Measurements from ENCODE around the gene KAT5.
"Not testable (repeated sequence)": the region's sequence is repeated elsewhere in the genome, so short reads cannot be mapped to it uniquely, and the experiment has no call there.

The KAT5 gene

GRCh38 chr11:65762169-65762568, 50.1 kb downstream of the KAT5 start:
- not testable (repeated sequence) for DNase-seq

GRCh38 chr11:65762816-65763215, 50.8 kb downstream of the KAT5 start:
- DNase-seq: not testable (repeated sequence)

GRCh38 chr11:65764434-65764833, 52.4 kb downstream of the KAT5 start:
- DNase-seq: no peak

GRCh38 chr11:65766535-65766934, 54.5 kb downstream of the KAT5 start:
- DNase-seq: no peak

GRCh38 chr11:65767406-65767805, 55.4 kb downstream of the KAT5 start:
- no peak for DNase-seq

GRCh38 chr11:65767806-65768205, 55.8 kb downstream of the KAT5 start:
- not testable (repeated sequence) for DNase-seq
